ENCODE results near the gene CFTR. TPM values are rescaled to one million over a fixed set of nuclear protein-coding genes. Genes with fewer than 3 reads are reported as not detected.

CFTR gene
- total RNA-seq, 2 experiments from 2014 or later = not detected

- H3K9me3 Mint-ChIP-seq = no peaks in the 10 kb centered on the region
- no peak overlapping the region for H3K4me3 Mint-ChIP-seq
- TF ChIP-seq, protein P1, sequence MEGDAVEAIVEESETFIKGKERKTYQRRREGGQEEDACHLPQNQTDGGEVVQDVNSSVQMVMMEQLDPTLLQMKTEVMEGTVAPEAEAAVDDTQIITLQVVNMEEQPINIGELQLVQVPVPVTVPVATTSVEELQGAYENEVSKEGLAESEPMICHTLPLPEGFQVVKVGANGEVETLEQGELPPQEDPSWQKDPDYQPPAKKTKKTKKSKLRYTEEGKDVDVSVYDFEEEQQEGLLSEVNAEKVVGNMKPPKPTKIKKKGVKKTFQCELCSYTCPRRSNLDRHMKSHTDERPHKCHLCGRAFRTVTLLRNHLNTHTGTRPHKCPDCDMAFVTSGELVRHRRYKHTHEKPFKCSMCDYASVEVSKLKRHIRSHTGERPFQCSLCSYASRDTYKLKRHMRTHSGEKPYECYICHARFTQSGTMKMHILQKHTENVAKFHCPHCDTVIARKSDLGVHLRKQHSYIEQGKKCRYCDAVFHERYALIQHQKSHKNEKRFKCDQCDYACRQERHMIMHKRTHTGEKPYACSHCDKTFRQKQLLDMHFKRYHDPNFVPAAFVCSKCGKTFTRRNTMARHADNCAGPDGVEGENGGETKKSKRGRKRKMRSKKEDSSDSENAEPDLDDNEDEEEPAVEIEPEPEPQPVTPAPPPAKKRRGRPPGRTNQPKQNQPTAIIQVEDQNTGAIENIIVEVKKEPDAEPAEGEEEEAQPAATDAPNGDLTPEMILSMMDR (IDR thresholded peaks at IDR 0.05) = no peak
- ChIA-PET CTCF (no interaction called here), POLR2A (no interaction called here)
- intact Hi-C loops (cut with micrococcal nuclease) = no loop called here
- H3K4me1 Mint-ChIP-seq (ENCODE audit: low read depth) = no peaks in the 10 kb centered on the region
- H3K27ac Mint-ChIP-seq = no peak overlapping the region
- DNase-seq = no peak
- H3K27me3 Mint-ChIP-seq = peaks cover 1% of the 10 kb centered on the region
- no peaks in the 10 kb centered on the region for H3K36me3 Mint-ChIP-seq (ENCODE audit: low read depth)
- no peak for ATAC-seq
These were observed 193.5 kb downstream of the CFTR start for GRCh38 chr7:117673367-117673766.

GRCh38 chr7:117673839-117674238 is 194.0 kb downstream of the CFTR start:
- no peak for ATAC-seq
- CTCF ChIA-PET = no interaction called here

GRCh38 chr7:117674617-117675016 is 194.8 kb downstream of the CFTR start:
- Mint-ChIP-seq H3K27ac (no peak overlapping the region), H3K9me3 (no peaks in the 10 kb centered on the region)

More at GRCh38 chr7:117673839-117674238, 194.0 kb downstream of the CFTR start:
- no peak overlapping the region for H3K27ac Mint-ChIP-seq
- intact Hi-C loops (cut with micrococcal nuclease) = no loop called here
- TF ChIP-seq, protein P1 (IDR thresholded peaks at IDR 0.05) = no peak
- peaks cover 1% of the 10 kb centered on the region for H3K27me3 Mint-ChIP-seq
- no peak overlapping the region for H3K4me3 Mint-ChIP-seq
- POLR2A ChIA-PET = no interaction called here
- DNase-seq = no peak
- H3K36me3 Mint-ChIP-seq (ENCODE audit: low read depth) = no peaks in the 10 kb centered on the region
- no peaks in the 10 kb centered on the region for H3K4me1 Mint-ChIP-seq (ENCODE audit: low read depth)
- no peaks in the 10 kb centered on the region for H3K9me3 Mint-ChIP-seq

GRCh38 chr7:117675497-117676435 is 195.9 kb downstream of the CFTR start:
- no peaks in the 10 kb centered on the region for H3K36me3 Mint-ChIP-seq (ENCODE audit: low read depth)
- ATAC-seq (no peak), DNase-seq (no peak)
- H3K4me3 Mint-ChIP-seq = no peak overlapping the region
- ChIA-PET CTCF (interaction anchor here (1.1 kb wide), 1 partner anchor 48 kb away, joined by 3 read pairs; no protein-coding TSS in a partner anchor), POLR2A (no interaction called here)
- intact Hi-C loops (cut with micrococcal nuclease) = no loop called here
- no peak overlapping the region for H3K27ac Mint-ChIP-seq
- H3K9me3 Mint-ChIP-seq = no peaks in the 10 kb centered on the region
- peaks cover 1% of the 10 kb centered on the region for H3K27me3 Mint-ChIP-seq
- TF ChIP-seq, protein P1 (IDR thresholded peaks at IDR 0.05) = no peak
- H3K4me1 Mint-ChIP-seq (ENCODE audit: low read depth) = no peaks in the 10 kb centered on the region

More at GRCh38 chr7:117674617-117675016, 194.8 kb downstream of the CFTR start:
- H3K27me3 Mint-ChIP-seq = peaks cover 1% of the 10 kb centered on the region
- TF ChIP-seq, protein P1 (IDR thresholded peaks at IDR 0.05) = no peak
- no peaks in the 10 kb centered on the region for H3K4me1 Mint-ChIP-seq (ENCODE audit: low read depth)
- POLR2A ChIA-PET = no interaction called here
- CTCF ChIA-PET = no interaction called here
- DNase-seq (no peak), ATAC-seq (no peak)
- intact Hi-C loops (cut with micrococcal nuclease) = no loop called here
- no peak overlapping the region for H3K4me3 Mint-ChIP-seq
- no peaks in the 10 kb centered on the region for H3K36me3 Mint-ChIP-seq (ENCODE audit: low read depth)

DNA sequence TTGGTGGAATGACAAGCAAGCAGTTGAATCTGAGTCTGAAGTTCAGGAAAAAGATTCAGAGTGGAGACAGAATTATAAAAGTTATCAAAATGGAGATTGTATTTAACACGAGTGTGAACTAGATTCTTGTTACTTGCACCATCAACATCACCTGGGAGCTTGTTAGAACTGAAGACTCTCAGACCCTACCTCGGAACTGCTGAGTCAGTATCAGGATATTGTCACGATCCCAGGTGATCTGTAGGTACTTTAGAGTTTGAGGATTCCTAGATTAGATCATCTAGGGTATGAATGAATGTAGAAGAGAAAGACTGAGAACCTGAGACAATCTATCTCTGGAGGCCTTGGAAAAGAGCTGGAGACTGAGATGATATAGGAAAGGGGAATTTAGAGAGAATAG is 199.3 kb downstream of the CFTR start:
- intact Hi-C loops (cut with micrococcal nuclease) = no loop called here
- ATAC-seq = no peak
- Mint-ChIP-seq H3K27ac (no peak overlapping the region), H3K4me1 (ENCODE audit: low read depth) (no peaks in the 10 kb centered on the region), H3K36me3 (ENCODE audit: low read depth) (no peaks in the 10 kb centered on the region), H3K27me3 (peaks cover 1% of the 10 kb centered on the region), H3K4me3 (no peak overlapping the region), H3K9me3 (no peaks in the 10 kb centered on the region)
- no peak for DNase-seq
- ChIA-PET POLR2A (no interaction called here), CTCF (no interaction called here)
- TF ChIP-seq, protein P1 (IDR thresholded peaks at IDR 0.05) = no peak

Data from activated CD8-positive, alpha-beta T cell treated with anti-CD3 and anti-CD28 coated beads for 36 hours (primary cell).